NCI-H526 treated with DMSO at 0.1 percent for 48 hours (cell line): Measurements from ENCODE around the gene PLXNA4.

Source experiments
- DNase-seq: peaks from one replicate; lab custom pipeline; 2025; lab: John Stamatoyannopoulos, UW

PLXNA4 gene

GRCh38 chr7:132243051-132243450 lies 333.2 kb downstream of the PLXNA4 start:
- DNase-seq, result no peak

DNA sequence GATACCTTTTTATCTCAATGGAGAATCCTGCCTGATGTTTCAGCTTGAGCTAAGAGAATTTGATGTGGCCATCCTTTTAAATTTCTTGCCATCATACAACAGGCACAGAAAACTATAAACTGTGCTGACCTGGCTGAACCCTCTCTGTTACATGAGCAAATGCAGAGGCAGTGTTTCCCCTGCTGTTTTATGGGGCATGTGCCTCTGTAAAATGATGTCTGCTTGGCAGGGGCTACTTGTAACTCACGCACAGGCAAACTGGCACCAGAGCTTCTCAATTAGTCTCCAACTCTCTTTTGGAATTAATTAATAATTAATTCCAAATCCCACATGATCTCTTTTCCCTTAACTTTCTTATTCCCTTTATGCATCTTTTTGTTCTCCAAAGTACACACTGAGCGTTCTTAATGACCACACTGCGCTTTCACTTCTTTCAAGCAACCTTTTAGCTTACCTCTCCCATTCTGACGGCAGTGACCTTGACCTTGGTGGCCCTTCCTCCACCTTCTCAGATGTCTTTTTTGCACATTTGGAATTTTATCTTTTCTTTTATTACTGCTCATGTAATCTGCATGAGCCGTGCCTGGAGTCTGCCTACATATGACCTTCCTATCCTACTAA lies 334.0 kb downstream of the PLXNA4 start:
- DNase-seq, result no peak

DNA sequence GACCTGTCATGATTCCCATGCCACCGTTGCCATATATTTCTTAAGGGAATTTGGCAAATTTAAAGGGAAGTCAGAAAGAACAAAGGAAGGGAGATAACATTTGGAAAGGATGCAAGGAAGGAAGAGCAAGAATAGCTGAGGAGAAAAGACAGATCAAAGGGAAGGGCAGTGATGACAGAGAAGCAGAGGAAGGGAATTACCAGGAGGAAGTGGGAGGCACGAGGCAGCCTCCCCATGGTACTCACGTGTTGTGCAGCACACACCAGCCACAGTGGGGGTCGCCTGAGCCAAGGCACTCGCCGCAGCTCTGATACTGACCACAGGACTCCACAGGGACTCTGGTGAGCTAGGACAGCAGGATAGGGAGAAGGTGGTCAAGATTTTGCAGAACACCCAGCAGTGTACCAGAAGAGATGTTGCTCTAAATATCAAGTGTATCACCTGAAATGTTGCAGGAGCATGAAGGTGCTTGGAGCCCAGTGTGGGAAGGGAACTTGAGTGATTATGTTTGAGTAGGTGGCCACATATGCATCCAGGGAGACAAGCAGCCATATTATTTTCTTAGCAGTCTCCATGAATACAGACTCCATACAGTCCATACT lies 335.3 kb downstream of the PLXNA4 start:
- no peak for DNase-seq

GRCh38 chr7:132240262-132240661 lies 336.0 kb downstream of the PLXNA4 start:
- DNase-seq, result no peak

DNA sequence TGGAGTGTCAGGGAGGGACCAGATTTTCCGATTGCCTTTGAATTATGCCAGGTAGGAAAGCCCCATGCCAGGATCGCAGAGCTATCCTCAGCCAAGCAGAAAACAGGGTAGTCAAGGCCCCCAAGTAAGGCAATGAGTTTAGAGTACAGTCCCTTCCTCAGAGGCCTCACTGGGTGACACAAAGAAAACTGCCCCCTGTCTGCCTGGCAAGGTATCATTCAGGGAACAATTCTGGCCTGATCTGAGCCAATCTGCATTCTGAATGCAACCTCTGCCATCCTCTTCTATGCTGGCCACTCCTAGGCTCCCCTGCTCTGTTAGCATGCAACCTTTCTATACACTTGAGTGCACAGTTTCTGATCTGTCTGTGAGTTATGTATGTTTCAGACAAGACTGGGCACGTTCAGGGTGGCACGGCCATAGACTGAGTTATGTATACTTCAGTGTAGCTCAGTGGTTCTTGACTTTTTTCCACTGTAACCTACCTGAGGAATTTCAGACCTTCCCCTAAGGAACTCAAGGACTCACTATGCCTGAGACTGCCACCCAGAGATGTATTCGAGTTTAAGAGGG lies 336.8 kb downstream of the PLXNA4 start:
- no peak for DNase-seq

DNA sequence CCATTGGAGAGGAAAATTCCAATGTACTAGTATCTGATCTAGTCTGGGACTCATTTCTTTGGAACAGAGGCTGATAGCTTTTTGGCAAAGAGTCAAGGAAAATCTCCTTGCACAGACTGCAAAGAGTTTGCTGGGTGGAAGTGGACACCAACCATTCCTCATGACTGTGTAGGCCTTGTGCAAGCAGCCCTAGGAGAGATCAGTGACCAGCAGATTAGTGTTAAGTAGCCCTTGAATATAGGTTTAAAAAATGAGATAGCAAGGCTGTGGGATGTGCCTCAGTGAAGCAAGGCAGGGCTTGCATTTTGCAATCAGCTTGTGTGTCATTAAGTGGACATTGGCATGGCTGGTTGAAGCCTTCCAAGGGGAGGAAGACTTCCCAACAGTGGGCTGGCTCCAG lies 341.6 kb downstream of the PLXNA4 start:
- no peak for DNase-seq

DNA sequence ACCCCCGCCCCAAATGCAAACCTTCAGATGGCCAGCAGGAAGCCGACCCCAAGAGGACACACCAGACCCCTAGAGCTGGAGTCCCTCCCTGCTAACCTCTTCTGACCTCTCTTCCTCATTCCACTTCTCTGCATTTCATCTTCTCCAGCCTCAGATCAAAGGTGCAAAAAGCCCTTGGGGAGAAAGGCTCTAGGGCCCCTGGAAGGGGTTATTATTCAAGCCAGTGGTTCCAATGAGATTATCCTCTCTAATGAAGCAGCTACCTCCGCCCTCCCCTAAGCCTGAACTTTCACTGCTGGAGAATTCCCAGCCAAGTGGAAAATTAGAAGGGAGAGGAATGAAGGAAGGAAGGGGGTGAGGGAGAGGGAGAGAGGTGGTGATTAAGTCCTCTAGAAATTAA lies 343.9 kb downstream of the PLXNA4 start:
- DNase-seq, result no peak

GRCh38 chr7:132230462-132230861 lies 345.8 kb downstream of the PLXNA4 start:
- DNase-seq, result no peak

- no peak for DNase-seq
These were observed 348.0 kb downstream of the PLXNA4 start for GRCh38 chr7:132228240-132228639.

GRCh38 chr7:132226957-132227290 lies 349.3 kb downstream of the PLXNA4 start:
- no peak for DNase-seq

GRCh38 chr7:132226046-132226956 lies 350.0 kb downstream of the PLXNA4 start:
- peak; percentile 13 for DNase-seq

DNA sequence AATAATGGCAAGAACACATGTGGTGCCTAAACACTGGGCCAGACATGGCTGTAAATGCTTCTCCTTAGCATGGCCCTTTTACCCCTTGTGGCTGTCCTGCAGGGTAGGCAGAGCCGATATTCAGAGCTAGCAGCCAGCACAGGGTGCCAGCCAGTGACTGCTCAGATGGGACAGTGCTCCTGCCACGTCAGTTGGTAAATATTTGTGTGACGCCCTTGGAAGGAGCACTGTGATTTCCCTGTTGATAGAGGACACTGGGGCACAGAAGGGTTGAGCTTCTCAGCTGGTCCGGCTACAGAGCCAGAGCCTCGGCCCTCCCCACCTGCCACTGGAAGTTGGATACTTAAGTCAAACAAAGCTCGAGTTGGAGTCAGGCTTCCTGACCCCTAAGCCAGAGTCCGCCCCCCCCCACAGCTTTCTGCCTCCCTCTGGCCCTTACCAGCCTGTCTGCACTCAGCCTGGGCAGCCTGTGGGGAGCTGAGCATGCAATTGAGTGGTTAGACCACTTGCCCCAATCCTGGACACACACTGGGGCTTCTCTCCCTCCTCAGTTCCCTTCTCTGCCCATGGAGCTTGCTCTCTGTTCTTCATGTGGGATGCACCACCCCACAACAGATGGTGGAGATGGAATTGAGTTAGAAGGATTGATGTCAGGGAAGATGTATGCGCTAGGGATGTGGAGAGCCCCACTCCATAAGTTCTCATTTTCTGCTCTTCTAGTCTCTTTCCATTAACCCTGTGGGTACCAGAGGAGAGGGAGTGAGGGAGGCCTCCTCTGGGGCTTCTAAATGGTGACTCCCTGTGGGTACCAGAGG lies 350.8 kb downstream of the PLXNA4 start:
- DNase-seq, result no peak

- DNase-seq, result no peak
These were observed 354.9 kb downstream of the PLXNA4 start for GRCh38 chr7:132221356-132221755.

DNA sequence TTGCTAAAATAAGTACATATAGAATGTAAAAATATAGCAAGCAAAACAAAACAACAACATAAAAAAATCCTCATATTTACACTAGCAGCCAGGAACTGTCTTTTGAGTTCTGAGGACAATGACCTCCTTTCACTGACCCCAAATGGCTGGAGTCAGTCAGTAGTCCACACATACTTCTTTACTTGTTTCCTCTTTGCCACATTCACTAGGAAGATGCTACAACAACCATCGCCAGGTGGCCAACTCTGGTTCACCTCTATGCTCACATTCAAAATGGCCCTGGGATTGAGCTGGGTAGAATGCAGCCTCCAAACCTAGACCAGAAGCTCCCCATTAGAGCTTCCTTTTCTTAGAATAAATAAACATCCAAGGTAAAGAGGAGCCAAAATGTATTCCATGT lies 356.2 kb downstream of the PLXNA4 start:
- DNase-seq, result no peak

DNA sequence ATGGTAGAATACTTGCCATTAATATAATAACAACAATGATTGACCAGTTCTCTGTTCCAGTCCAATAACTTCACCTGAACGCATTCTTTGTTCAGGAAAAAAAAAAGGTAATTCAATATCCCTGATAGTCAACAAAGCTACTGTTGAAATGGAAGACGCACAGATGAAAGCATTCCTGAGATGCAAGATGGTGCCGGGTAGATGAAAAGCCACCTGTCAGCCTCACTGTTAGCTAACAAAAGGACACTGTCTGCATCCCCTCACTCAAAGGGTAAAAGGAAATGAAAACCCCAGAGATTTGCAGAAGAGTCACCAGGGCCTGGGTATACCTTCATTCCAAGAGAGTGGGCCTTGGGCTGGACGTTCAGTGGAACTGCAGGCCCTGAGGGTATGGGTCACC lies 357.4 kb downstream of the PLXNA4 start:
- peak; percentile 66 for DNase-seq

GRCh38 chr7:132216847-132217525 lies 359.3 kb downstream of the PLXNA4 start:
- DNase-seq, result no peak

DNA sequence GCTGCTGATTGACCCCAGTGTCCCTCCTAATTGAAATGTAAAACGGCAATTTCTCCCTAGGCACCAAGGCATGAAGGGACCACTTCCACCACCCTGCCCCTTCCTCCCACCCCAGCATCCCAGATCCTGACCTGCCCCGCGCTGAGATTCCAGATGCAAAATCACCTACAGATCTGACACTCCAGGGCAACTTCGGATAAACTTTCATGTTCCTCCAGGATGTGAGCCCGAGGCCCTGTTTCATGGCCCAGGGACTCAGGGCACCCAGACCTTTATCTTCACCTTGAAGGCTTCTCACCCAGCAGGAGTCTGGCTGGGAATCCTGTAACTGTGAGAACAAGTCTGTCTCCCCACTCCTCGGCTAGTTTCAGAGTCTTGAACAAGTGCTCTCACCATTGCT lies 361.8 kb downstream of the PLXNA4 start:
- no peak for DNase-seq

- DNase-seq, result no peak
These were observed 362.7 kb downstream of the PLXNA4 start for GRCh38 chr7:132213583-132213982.

GRCh38 chr7:132211971-132212370 lies 364.3 kb downstream of the PLXNA4 start:
- no peak for DNase-seq

DNA sequence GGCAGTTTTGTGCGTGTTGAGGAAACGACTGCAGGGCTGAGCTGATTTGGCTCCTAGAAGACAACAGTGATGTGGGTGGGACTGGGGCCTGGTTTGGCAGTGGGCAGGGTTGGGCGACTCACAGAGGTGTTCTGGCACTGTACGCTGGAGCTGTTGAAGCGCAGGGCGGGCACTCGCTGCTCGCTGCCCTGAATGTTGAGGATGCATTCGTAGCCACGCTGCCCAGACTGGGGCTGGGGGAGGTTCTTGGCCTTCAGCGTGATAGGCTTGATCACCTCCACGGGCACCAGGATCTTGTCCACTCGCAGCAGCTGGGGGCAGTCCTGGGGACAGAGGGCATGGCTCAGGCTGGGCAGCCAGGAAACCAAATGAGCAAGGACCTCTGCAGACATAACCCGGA lies 365.4 kb downstream of the PLXNA4 start:
- no peak for DNase-seq

DNA sequence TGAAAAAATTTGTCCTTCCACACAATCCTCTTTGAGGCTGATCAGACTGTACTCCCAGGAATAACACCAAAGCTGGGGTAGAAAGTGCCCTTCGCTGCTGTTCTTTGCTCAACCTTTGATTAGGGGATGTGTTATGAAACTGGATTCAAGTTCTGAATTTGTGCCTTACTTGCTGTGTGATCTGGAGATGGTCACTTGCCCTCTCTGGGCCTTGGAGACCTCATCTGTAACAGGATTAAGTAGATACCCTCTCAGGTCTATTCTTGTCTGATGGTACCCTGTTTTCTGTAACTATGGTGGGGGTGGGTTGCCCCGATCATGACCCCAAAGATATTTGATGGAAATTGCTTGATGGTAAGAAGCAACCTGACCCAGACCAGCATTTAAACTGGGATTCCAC lies 368.5 kb downstream of the PLXNA4 start:
- no peak for DNase-seq
